GM23338 (cell line): ENCODE results near the gene SNTG2. TPM values are rescaled to one million over a fixed set of nuclear protein-coding genes. Genes with fewer than 3 reads are reported as not detected.

Experiments
- ATAC-seq: fragments of 200-7000 bp; cut with Tn5 transposase; 3 replicates; pipeline ENCODE4 v1.9.1; 2020
- DNase-seq: peaks from one replicate; pipeline ENCODE4 v3.0.0-alpha.2; 2015; ENCODE audit warnings: low spot score
- H2AFZ ChIP-seq: fragments of 200-600 bp; sonication (generic); 2 replicates; pipeline ENCODE4 v1.8.0; 2016; ENCODE audit warnings: antibody characterized with exemption, mild to moderate bottlenecking, moderate library complexity
- H3F3A ChIP-seq: fragments of 200-600 bp; sonication (generic); replicated peaks from 2 replicates; pipeline ENCODE4 v1.8.0; 2017; ENCODE audit warnings: antibody characterized with exemption, mixed run types, low read depth
- H3K27ac ChIP-seq: fragments of 200-600 bp; sonication (generic); 2 replicates; pipeline ENCODE4 v1.6.1; 2016; ENCODE audit warnings: low read depth
- H3K27me3 ChIP-seq: fragments of 200-600 bp; sonication (generic); 2 replicates; pipeline ENCODE4 v1.8.0; 2016; ENCODE audit warnings: mild to moderate bottlenecking, mixed run types, moderate library complexity; ENCODE audit not compliant: insufficient read depth
- H3K36me3 ChIP-seq: fragments of 200-600 bp; sonication (generic); 2 replicates; pipeline ENCODE4 v1.8.0; 2016; ENCODE audit warnings: mild to moderate bottlenecking; ENCODE audit not compliant: insufficient read depth
- H3K4me1 ChIP-seq: fragments of 200-600 bp; sonication (generic); 2 replicates; pipeline ENCODE4 v1.8.0; 2016; ENCODE audit warnings: mild to moderate bottlenecking, moderate library complexity; ENCODE audit not compliant: insufficient read depth
- H3K4me2 ChIP-seq: fragments of 200-600 bp; sonication (generic); 2 replicates; pipeline ENCODE4 v1.7.1; 2017; ENCODE audit warnings: mixed run types
- H3K4me3 ChIP-seq: fragments of 200-600 bp; sonication (generic); 2 replicates; pipeline ENCODE4 v1.6.1; 2016; ENCODE audit warnings: mixed run types
- H3K79me2 ChIP-seq: fragments of 200-600 bp; sonication (generic); replicated peaks from 2 replicates; pipeline ENCODE4 v1.8.0; 2017; ENCODE audit warnings: mild to moderate bottlenecking; ENCODE audit not compliant: insufficient read depth
- H3K9me2 ChIP-seq: fragments of 200-600 bp; sonication (generic); 2 replicates; pipeline ENCODE4 v1.8.0; 2017; ENCODE audit not compliant: insufficient read depth
- H4K20me1 ChIP-seq: fragments of 200-600 bp; sonication (generic); replicated peaks from 2 replicates; pipeline ENCODE4 v1.8.0; 2017; ENCODE audit warnings: mild to moderate bottlenecking; ENCODE audit not compliant: insufficient read depth
- H3K27ac Mint-ChIP-seq: 2 replicates; pipeline ENCODE4 v1.8.0; 2020; ENCODE audit warnings: inconsistent platforms, mild to moderate bottlenecking, moderate library complexity, mixed read lengths
- H3K27me3 Mint-ChIP-seq: 3 replicates; pipeline ENCODE4 v1.8.0; 2022; ENCODE audit warnings: low read depth, mild to moderate bottlenecking, moderate library complexity, mixed read lengths, inconsistent platforms; ENCODE audit not compliant: insufficient read depth, poor library complexity
- H3K36me3 Mint-ChIP-seq: 3 replicates; pipeline ENCODE4 v1.8.0; 2021; ENCODE audit warnings: low read depth, mild to moderate bottlenecking, inconsistent platforms, moderate library complexity, mixed read lengths
- H3K4me1 Mint-ChIP-seq: 3 replicates; pipeline ENCODE4 v1.8.0; 2020; ENCODE audit warnings: mild to moderate bottlenecking, inconsistent platforms, mixed read lengths
- H3K4me3 Mint-ChIP-seq: 3 replicates; pipeline ENCODE4 v1.8.0; 2021; ENCODE audit warnings: moderate library complexity, mild to moderate bottlenecking, inconsistent platforms, mixed read lengths
- H3K9me3 Mint-ChIP-seq: 3 replicates; pipeline ENCODE4 v1.8.0; 2020; ENCODE audit warnings: moderate library complexity, mild to moderate bottlenecking, inconsistent platforms, mixed read lengths
- CREB1 ChIP-seq: fragments of 250-450 bp; sonication (Bioruptor Pico); IDR thresholded peaks from 2 replicates; pipeline ENCODE4 v1.5.0; 2020; ENCODE audit warnings: low read depth, mild to moderate bottlenecking, moderate library complexity
- CTCF ChIP-seq, 2 experiments: fragments of 200-600 bp in 1 of 2; sonication (generic) in 1 of 2; conservative IDR thresholded peaks; 2 replicates each; pipeline versions ENCODE4 v1.5.1 to v1.6.1; 2016 to 2017; ENCODE audit warnings: antibody characterized with exemption in 2 of 2, low read depth in 2 of 2, mild to moderate bottlenecking in 2 of 2, moderate library complexity in 1 of 2
- ETS1 ChIP-seq: IDR thresholded peaks from 2 replicates; pipeline ENCODE4 v1.6.1; 2016; ENCODE audit warnings: antibody characterized with exemption
- EZH2 ChIP-seq: fragments of 200-600 bp; sonication (generic); IDR thresholded peaks from one replicate; pipeline ENCODE4 v1.8.0; 2017; ENCODE audit warnings: antibody characterized with exemption, mild to moderate bottlenecking, low read depth; ENCODE audit not compliant: unreplicated experiment
- EZH2phosphoT487 ChIP-seq: fragments of 200-600 bp; sonication (generic); IDR thresholded peaks from one replicate; pipeline ENCODE4 v1.8.1; 2018; ENCODE audit warnings: antibody characterized with exemption; ENCODE audit not compliant: unreplicated experiment
- JUNB ChIP-seq: IDR thresholded peaks from one replicate; pipeline ENCODE4 v1.6.1; 2016; ENCODE audit warnings: antibody characterized with exemption; ENCODE audit not compliant: unreplicated experiment
- NANOG ChIP-seq: IDR thresholded peaks from 2 replicates; pipeline ENCODE4 v1.6.1; 2016; ENCODE audit warnings: antibody characterized with exemption, borderline replicate concordance
- POLR2AphosphoS5 ChIP-seq: IDR thresholded peaks from 2 replicates; pipeline ENCODE4 v1.6.1; 2016; ENCODE audit warnings: antibody characterized with exemption, low read depth
- STAT1 ChIP-seq: IDR thresholded peaks from one replicate; pipeline ENCODE4 v1.6.1; 2016; ENCODE audit warnings: antibody characterized with exemption; ENCODE audit not compliant: unreplicated experiment
- ZNF114 ChIP-seq: fragments of 250-450 bp; sonication (Bioruptor Pico); IDR thresholded peaks from 2 replicates; pipeline ENCODE4 v1.5.0; 2020; ENCODE audit warnings: mild to moderate bottlenecking, moderate library complexity
- ZNF462 ChIP-seq: fragments of 250-450 bp; sonication (Bioruptor Pico); IDR thresholded peaks from 2 replicates; pipeline ENCODE4 v1.5.0; 2020; ENCODE audit warnings: mild to moderate bottlenecking, moderate library complexity
- polyA plus RNA-seq: library from polyadenylated mRNA; unstranded; fragments of >200 nt; fragmentation: Nextera tagmentation; extraction: Ambion mirVana; gene quantifications from 2 replicates; pipeline ENCODE4 v1.2.1, GENCODE V29; 2016
- total RNA-seq: library from RNA; depleted of rRNA; stranded (reverse); fragments of >200 nt; shearing (Covaris generic); gene quantifications from 2 replicates; pipeline ENCODE4 v1.2.3, GENCODE V29; 2014
- TF ChIP-seq, protein P1 (sequence below): IDR thresholded peaks from one replicate; pipeline ENCODE4 v1.6.1; 2018; ENCODE audit warnings: antibody characterized with exemption; ENCODE audit not compliant: unreplicated experiment

SNTG2 gene
- total and polyA plus RNA-seq, 2 experiments from 2014 or later, result 27.5 to 60.4 TPM

GRCh38 chr2:1130922-1131321 lies 180.3 kb downstream of the SNTG2 start (continued):
- no peak for TF ChIP-seq ZNF462 (CRISPR knock-in tag)

DNA sequence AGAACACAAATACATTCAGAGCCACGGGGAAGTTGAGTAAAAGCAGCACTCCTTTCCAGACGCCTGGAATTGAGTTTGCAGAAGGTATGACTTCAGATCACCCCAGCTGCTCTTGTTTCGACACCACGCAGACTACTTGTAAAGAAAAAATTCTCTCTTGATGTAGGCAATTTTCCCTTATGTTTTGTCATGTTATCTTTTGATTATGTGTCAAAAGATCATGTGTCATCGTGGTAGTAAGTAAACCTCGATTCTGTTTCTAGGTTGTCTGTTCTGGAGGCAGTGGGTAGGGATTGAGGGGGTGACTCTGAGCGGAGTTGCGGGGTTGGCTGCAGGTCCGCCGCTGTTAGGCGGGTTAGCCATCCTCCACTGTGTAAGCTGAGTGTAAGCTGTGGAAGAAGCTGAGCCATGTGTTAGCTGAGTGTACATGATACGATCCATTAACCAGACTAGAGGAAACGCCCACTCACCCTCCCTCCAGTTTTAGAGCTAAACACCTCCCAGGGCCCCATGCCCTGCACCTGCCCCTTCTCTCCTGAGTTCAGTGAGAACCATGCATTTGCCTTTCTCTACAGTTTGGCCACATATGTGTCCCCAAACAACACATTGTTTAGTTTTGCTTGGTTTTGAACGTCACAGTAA lies 181.8 kb downstream of the SNTG2 start:
- Histone ChIP-seq H3K36me3 (no peaks in the 10 kb centered on the region), H3K9me2 (no peaks in the 10 kb centered on the region), H4K20me1 (0 out of 2 replicates have a peak, but pooled peaks cover 9% of the 10 kb centered on the region), H3K27ac (no peak overlapping the region), H2AFZ (no peak overlapping the region), H3K4me2 (no peak overlapping the region), H3K27me3 (no peaks in the 10 kb centered on the region), H3K79me2 (no peaks in the 10 kb centered on the region), H3K4me3 (no peak overlapping the region), H3K4me1 (no peaks in the 10 kb centered on the region), H3F3A (no peaks in the 10 kb centered on the region)
- Mint-ChIP-seq H3K27ac (no peak overlapping the region), H3K27me3 (peaks cover 9% of the 10 kb centered on the region), H3K4me3 (no peak overlapping the region), H3K36me3 (peaks cover 5% of the 10 kb centered on the region; the same call in 2 of the 3 replicates), H3K9me3 (no peaks in the 10 kb centered on the region), H3K4me1 (no peaks in the 10 kb centered on the region)
- ATAC-seq (no peak), DNase-seq (no peak)
- TF ChIP-seq, protein P1, sequence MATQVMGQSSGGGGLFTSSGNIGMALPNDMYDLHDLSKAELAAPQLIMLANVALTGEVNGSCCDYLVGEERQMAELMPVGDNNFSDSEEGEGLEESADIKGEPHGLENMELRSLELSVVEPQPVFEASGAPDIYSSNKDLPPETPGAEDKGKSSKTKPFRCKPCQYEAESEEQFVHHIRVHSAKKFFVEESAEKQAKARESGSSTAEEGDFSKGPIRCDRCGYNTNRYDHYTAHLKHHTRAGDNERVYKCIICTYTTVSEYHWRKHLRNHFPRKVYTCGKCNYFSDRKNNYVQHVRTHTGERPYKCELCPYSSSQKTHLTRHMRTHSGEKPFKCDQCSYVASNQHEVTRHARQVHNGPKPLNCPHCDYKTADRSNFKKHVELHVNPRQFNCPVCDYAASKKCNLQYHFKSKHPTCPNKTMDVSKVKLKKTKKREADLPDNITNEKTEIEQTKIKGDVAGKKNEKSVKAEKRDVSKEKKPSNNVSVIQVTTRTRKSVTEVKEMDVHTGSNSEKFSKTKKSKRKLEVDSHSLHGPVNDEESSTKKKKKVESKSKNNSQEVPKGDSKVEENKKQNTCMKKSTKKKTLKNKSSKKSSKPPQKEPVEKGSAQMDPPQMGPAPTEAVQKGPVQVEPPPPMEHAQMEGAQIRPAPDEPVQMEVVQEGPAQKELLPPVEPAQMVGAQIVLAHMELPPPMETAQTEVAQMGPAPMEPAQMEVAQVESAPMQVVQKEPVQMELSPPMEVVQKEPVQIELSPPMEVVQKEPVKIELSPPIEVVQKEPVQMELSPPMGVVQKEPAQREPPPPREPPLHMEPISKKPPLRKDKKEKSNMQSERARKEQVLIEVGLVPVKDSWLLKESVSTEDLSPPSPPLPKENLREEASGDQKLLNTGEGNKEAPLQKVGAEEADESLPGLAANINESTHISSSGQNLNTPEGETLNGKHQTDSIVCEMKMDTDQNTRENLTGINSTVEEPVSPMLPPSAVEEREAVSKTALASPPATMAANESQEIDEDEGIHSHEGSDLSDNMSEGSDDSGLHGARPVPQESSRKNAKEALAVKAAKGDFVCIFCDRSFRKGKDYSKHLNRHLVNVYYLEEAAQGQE, result no peak
- TF ChIP-seq ETS1, result no peak
- no peak for TF ChIP-seq EZH2
- TF ChIP-seq POLR2AphosphoS5, result no peak
- no peak for TF ChIP-seq CREB1 (CRISPR knock-in tag)
- TF ChIP-seq EZH2phosphoT487, result no peak
- TF ChIP-seq CTCF (conservative IDR thresholded peaks at IDR 0.05; ENCODE audit: low read depth in 2 of 2), result no peak
- TF ChIP-seq STAT1, result no peak
- TF ChIP-seq NANOG, result no peak
- TF ChIP-seq JUNB, result no peak
- no peak for TF ChIP-seq ZNF114 (CRISPR knock-in tag)
